Fibroblast of peridontal ligament (primary cell): Measurements from ENCODE around the gene FAAH2.
"Not testable (repeated sequence)": the region's sequence is repeated elsewhere in the genome, so short reads cannot be mapped to it uniquely, and the experiment has no call there.

Source experiments
- DNase-seq: peaks from one replicate; pipeline ENCODE4 v3.0.0-alpha.2; 2010; ENCODE audit errors: extremely low read depth

Gene FAAH2

DNA sequence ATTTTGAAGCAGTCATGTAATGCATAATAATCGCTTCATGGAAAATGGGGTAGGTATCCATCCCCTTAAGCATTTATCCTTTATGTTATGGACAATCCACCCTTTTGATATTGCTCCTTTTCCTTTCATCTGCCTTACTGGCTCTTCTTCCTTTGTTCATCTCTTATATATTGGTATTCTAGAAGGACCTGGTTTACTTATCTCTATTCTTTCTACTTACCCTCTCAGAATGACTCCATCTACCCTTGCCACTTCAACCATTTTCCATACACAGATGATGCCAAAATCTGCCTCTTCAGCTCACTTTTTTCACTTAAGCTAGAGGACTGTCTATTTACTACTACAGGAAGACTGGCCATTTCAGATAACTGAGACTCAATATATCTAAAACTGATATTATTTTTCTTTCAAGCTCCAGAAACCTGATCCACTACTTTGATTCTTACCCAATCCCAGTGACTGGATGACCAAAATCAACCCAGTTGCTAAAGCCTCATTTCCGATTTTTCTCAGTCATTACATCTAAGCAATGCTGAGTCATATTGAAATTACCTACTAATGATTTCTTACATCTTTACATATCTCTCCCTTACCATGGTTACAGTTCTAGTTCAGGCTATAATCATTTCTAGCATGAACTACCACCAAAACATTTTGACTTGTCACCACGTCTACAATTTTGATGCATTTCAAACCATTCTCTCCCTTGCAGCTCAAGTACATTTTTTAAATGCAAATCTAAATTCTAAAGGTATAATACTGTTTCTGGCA, 93.7 kb downstream of the FAAH2 start:
- no peak for DNase-seq

DNA sequence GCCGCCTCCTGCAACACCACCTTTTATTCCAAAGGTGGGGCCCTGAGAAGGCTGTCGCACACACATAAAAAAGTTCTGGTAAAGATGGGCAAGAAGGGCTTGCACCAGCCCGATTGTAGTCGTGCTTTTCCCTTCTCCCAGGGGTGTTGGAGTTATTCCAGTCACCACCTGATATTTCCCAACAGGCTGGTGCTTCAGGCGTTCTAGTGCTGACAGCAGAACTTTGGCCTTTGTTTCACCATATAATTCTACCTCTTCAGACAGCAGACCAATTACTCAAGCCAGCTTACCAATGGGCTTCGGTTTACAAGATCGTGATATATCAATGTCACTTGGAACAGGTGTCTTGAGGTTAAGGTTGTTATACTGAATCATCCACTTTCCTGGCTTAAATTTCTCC, 107.7 kb downstream of the FAAH2 start:
- DNase-seq, result not testable (repeated sequence)

- not testable (repeated sequence) for DNase-seq
These were observed 116.7 kb downstream of the FAAH2 start for GRCh38 chrX:57403191-57403590.

GRCh38 chrX:57406149-57406548, 119.6 kb downstream of the FAAH2 start:
- no peak for DNase-seq

DNA sequence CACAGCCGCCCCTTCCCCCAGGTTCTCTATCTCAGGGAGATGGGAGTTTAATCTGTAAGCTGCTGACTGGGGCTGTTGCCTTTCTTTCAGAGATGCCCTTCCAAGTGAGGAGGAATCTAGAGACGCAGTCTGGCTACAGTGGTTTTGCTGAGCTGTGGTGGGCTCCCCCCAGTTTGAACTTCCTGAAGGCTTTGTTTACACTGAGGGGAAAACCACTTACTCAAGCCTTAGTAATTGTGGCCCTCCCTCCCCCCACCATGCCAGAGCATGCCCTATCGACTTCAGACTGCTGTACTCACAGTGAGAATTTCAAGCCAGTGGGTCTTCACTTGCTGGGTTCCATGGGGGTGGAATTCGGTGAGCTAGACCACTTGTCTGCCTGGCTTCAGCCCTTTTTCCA, 131.3 kb downstream of the FAAH2 start:
- no peak for DNase-seq

DNA sequence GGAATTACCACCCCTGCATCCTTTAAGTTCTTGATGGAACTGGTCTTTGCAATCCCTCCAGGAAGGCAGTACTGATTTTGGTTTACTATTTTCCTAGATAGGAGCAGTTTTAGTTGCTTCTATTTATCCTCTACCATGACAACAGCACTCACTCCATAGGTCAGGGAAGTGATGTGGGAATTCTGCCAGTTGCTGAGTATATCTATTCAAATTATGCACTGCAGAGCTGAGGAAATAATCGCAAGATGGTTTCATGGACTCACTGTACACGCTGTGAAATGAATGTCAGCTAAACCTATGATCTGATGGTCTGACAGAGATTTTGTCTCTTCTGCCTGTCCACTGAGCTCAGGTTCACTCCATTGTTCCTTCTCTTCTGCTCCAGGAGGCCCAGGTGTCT, 135.8 kb downstream of the FAAH2 start:
- no peak for DNase-seq

- no peak for DNase-seq
These were observed 136.3 kb downstream of the FAAH2 start for GRCh38 chrX:57422790-57423189.

DNA sequence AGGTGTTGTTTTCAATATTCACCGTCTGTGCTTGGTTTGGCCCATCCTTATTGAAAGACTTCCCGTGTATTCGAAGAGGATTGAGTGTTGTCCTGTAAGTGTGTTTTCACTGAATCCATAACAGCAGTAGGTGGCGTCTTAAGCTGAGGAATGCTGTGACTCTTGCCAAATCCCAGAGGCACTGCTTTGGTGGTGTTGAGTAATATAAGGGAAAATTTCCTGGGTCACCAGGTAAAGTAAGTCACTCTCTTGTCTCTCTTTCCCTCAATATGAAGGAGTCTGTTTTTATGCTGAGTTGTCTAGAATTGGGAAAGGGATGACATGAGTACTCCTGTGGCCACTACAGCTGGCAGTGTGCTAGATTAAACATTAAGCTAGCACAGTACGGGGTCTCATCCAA, 158.6 kb downstream of the FAAH2 start:
- DNase-seq, result no peak

GRCh38 chrX:57445832-57446231, 159.3 kb downstream of the FAAH2 start:
- no peak for DNase-seq

GRCh38 chrX:57447856-57448255, 161.3 kb downstream of the FAAH2 start:
- no peak for DNase-seq

- no peak for DNase-seq
These were observed 165.0 kb downstream of the FAAH2 start for GRCh38 chrX:57451426-57452020.

- DNase-seq, result peak; percentile 1
These were observed 167.4 kb downstream of the FAAH2 start for GRCh38 chrX:57453901-57454300.

GRCh38 chrX:57481514-57481913, 195.0 kb downstream of the FAAH2 start:
- DNase-seq, result no peak

- no peak for DNase-seq
These were observed 230.0 kb downstream of the FAAH2 start for GRCh38 chrX:57516491-57516890.

GRCh38 chrX:57519578-57520118, 233.1 kb downstream of the FAAH2 start:
- DNase-seq, result no peak

- no peak for DNase-seq
These were observed 242.3 kb downstream of the FAAH2 start for GRCh38 chrX:57528670-57529255.
